NCI-H1048 (cell line): ENCODE data around the gene PSMD11.

Experiments
- DNase-seq: peaks from one replicate; lab custom pipeline; 2025; lab: John Stamatoyannopoulos, UW

Gene PSMD11

GRCh38 chr17:32491371-32492263 lies 47.3 kb downstream of the PSMD11 start:
- no peak for DNase-seq

- DNase-seq, result no peak
Measured at GRCh38 chr17:32492264-32492589, 47.9 kb downstream of the PSMD11 start.

DNA sequence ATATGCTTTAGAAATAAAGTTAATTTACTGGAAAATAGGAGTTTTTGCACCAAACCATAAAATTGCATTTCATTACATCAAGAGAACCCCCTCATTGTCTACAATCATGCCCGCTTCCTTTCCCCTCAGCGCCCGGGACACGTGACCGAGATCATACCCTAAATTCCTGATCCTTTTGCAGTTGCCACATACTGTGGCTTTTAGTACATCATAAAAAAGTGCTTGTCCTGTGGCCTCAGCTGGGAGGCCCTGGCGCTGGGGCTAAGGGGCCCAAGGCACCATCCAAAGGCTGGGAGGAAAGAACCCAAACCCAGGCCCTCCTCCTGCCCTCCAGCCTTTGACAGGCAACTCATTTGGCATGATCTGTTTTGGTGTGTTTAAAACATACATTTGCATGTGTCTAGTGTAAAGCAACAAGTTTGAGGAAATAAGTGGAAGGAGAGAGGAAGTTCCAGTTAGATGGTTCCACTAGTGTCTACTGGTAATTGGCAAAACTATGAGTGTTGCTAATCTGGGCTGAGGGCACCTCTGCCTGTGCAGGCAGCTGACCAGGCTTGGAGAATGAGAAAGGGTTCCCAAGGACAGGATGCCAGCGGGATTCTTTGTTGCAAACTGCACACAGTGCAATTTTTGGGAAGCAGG lies 48.5 kb downstream of the PSMD11 start:
- DNase-seq, result no peak

DNA sequence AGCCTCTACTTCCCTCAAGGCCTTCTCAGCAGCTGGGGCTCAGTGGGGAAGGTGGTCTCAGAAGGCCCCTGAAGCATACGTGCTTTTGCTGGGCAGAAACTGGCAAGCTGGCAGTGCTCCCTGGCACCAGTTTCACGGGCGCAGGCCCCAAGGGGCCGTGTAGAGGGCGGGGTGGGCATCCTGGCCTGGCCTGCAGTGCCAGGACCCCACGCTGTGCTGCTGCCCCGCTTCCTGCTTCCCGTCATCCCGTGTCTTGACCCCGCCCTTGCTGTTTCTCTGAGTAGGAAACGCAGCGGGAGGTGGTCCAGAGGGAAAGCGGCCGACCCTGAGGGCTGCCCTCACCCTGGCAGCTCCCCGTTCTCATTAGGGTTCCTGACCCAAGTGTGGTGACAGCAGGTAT lies 49.3 kb downstream of the PSMD11 start:
- no peak for DNase-seq

DNA sequence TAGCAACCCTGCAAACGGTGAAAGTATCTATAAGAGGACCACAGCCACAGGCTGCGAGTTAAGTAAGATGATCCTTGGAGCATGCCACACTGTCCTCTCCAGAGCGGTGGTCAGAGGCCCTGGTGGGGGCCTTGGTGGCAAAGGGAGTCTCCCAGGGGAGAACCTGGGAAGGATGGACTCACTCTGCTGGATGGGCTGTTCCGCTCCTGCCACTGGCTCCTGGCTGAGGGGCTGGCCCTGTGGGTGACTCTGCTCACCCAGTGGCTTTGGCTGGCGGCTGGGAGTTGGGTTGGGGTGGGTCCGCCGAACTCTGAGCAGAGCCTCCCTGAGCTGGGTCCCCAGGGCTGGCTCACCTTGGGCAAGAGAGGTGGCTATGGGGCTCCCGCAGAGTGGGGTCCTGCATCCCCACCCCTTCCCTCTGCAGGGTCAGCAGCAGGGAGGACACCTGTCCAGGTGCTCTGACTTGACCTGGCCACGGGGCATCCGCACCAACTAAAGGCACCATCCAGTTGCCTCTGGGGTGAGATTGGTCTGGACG lies 49.7 kb downstream of the PSMD11 start:
- DNase-seq, result no peak

DNA sequence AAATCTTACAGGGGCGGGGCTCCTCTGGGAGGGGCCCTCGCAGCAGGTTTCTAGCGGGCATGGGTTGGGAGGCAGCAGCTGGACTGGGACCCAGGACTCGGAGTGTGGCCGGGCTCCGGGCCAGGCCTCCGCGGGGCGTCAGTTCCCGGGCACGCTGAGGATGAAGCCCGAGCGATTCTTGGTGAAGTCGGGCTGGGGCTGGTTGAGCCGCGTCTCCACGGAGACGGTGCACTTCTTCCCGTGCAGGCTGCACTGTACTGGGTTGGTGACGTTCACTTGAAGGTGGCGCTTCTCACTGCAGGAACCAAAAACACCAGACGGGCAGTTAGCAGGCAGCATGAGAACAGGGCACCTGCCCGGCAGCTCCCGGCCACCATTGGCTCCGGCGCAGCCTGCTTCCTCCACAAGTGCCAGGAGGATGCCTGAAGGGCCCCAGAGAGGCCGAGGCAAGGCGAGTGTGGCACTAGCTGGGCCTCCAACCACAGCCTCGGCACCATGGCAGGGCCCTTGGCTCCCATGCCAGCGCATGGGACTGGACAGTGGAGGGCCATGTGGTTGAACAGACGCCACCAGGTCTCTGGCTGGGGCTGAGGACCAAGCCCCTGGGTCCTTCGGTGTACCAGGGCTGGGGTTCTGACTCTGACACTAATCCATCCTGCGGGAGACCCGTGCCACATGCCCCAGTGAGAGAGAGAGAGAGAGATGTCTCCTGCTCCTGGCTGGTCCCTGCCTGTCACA lies 50.5 kb downstream of the PSMD11 start:
- no peak for DNase-seq

- no peak for DNase-seq
Measured at GRCh38 chr17:32495359-32496231, 51.3 kb downstream of the PSMD11 start.

- no peak for DNase-seq
Measured at GRCh38 chr17:32496395-32497073, 52.2 kb downstream of the PSMD11 start.

- no peak for DNase-seq
Measured at GRCh38 chr17:32497431-32498205, 53.3 kb downstream of the PSMD11 start.

- DNase-seq, result no peak
Measured at GRCh38 chr17:32498391-32498790, 54.1 kb downstream of the PSMD11 start.

DNA sequence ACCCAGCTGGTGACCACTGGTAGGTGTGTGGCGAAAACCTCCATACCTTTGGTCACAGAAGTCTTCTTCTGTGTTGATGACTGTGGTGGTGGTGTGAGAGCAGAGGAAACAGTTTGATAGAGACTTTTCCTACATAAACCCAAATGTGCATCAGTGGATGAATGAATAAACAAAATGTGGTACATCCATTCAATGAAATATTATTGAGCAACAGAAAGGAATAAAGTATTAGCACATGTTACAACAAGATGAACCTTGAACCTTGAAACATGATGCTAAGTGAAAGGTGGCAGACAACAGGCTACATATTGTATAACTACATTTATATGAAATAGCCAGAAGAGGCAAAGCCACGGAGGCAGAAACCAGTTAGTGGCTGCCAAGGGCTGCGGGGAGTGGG lies 57.7 kb downstream of the PSMD11 start:
- DNase-seq, result no peak

DNA sequence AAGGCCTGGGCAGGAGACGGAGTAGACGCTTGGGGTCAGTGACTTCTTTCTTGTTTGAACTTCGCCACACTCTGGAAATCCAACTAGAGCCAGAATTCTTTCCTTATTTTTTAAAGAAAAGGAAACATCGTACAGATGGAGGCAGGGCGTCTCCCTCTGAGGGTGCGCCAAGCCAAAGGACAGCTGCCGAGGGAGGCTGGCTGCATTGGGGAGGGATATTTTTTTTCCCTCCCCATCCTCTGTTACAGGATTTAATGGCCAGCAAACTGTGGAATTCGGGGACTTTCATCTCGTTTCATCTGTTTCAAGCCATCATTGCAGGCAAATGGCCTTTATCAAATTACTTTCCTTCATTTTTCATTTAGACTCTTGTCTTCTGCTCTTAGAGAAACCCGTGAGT lies 58.4 kb downstream of the PSMD11 start:
- no peak for DNase-seq

- DNase-seq, result no peak
Measured at GRCh38 chr17:32503251-32504165, 59.2 kb downstream of the PSMD11 start.

GRCh38 chr17:32504166-32504990 lies 60.1 kb downstream of the PSMD11 start:
- no peak for DNase-seq

GRCh38 chr17:32508926-32509325 lies 64.6 kb downstream of the PSMD11 start:
- DNase-seq, result no peak

GRCh38 chr17:32510466-32510865 lies 66.2 kb downstream of the PSMD11 start:
- DNase-seq, result no peak

- no peak for DNase-seq
Measured at GRCh38 chr17:32512328-32512727, 68.0 kb downstream of the PSMD11 start.

DNA sequence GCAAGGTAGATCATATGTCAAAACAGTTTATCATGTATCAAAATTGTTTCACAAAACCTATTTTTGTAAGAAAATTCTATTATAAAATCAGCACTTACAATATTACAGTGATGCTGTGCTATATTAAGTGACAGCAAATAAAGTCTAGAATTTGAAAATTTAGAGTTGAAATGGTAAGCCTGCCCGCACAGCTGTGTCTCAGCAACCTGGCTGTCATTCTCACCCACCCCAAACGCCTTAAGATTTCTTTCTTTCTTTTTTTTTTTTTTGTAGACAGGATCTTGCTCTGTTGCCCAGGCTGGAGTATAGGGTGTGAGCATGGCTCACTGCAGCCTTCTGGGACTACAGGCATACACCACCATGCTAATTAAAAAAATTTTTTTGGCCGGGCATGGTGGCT lies 69.3 kb downstream of the PSMD11 start:
- DNase-seq, result no peak
